Measurements from ENCODE around the gene USP15.
"Not testable (repeated sequence)": the region's sequence is repeated elsewhere in the genome, so short reads cannot be mapped to it uniquely, and the experiment has no call there.

USP15 gene

DNA sequence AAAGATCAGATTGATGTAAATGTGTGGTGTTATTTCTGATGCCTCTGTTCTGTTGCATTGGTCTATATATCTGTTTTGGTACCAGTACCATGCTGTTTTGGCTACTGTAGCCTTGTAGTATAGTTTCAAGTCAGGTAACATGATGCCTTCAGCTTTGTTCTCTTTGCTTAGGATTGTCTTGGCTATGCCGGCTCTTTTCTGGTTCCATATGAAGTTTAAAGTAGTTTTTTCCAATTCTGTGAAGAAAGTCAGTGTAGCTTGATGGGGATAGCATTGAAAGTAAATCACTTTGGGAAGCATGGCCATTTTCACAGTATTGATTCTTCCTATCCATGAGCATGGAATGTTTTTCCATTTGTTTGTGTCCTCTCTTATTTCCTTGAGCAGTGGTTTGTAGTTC lies 105.6 kb downstream of the USP15 start:
- H3K27ac ChIP-seq (ENCODE audit: low read length); H3K9me3 ChIP-seq (ENCODE audit: insufficient read depth, low read depth, low read length); H3K4me3 ChIP-seq (ENCODE audit: low read length); H3K4me1 ChIP-seq (ENCODE audit: insufficient read depth, low read length); H3K36me3 ChIP-seq (ENCODE audit: insufficient read depth, low read depth, low read length); H3K9ac ChIP-seq (ENCODE audit: low read depth, low read length); H3K27me3 ChIP-seq (ENCODE audit: insufficient read depth, low read length): not testable (repeated sequence)

GRCh38 chr12:62368430-62369223 lies 108.4 kb downstream of the USP15 start:
- H3K36me3 ChIP-seq (ENCODE audit: insufficient read depth, low read depth, low read length); H3K9me3 ChIP-seq (ENCODE audit: insufficient read depth, low read depth, low read length); H3K9ac ChIP-seq (ENCODE audit: low read depth, low read length); H3K4me1 ChIP-seq (ENCODE audit: insufficient read depth, low read length); H3K27ac ChIP-seq (ENCODE audit: low read length); H3K4me3 ChIP-seq (ENCODE audit: low read length); H3K27me3 ChIP-seq (ENCODE audit: insufficient read depth, low read length): not testable (repeated sequence)

DNA sequence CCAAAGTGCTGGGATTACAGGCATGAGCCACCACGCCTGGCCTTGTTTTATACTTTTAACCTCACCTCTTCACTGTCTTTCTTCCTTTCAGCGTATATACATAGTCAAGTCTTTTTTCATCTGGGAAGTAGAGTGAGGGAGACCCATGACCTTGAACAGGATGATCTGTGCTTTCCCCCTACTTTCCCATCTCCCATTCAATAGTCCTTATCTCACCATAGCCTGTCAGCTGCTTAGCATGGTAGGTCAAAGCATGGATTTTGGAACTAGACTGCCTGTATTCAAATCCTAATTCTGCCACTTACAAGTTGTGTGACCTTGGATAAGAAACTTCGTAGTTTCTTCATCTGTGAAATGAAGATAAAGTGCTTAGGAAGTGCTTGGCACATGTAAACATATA lies 110.0 kb downstream of the USP15 start:
- Histone ChIP-seq H3K36me3 (ENCODE audit: insufficient read depth, low read depth, low read length) (no peaks in the 10 kb centered on the region), H3K27ac (ENCODE audit: low read length) (no peak overlapping the region), H3K4me1 (ENCODE audit: insufficient read depth, low read length) (no peaks in the 10 kb centered on the region), H3K4me3 (ENCODE audit: low read length) (no peak overlapping the region), H3K27me3 (ENCODE audit: insufficient read depth, low read length) (no peaks in the 10 kb centered on the region), H3K9me3 (ENCODE audit: insufficient read depth, low read depth, low read length) (no peaks in the 10 kb centered on the region), H3K9ac (ENCODE audit: low read depth, low read length) (no peak overlapping the region)

- Histone ChIP-seq H3K36me3 (ENCODE audit: insufficient read depth, low read depth, low read length) (no peaks in the 10 kb centered on the region), H3K4me1 (ENCODE audit: insufficient read depth, low read length) (no peaks in the 10 kb centered on the region), H3K27ac (ENCODE audit: low read length) (no peak overlapping the region), H3K4me3 (ENCODE audit: low read length) (no peak overlapping the region), H3K9ac (ENCODE audit: low read depth, low read length) (no peak overlapping the region), H3K9me3 (ENCODE audit: insufficient read depth, low read depth, low read length) (no peaks in the 10 kb centered on the region), H3K27me3 (ENCODE audit: insufficient read depth, low read length) (no peaks in the 10 kb centered on the region)
Measured at GRCh38 chr12:62371661-62372060, 111.5 kb downstream of the USP15 start.

DNA sequence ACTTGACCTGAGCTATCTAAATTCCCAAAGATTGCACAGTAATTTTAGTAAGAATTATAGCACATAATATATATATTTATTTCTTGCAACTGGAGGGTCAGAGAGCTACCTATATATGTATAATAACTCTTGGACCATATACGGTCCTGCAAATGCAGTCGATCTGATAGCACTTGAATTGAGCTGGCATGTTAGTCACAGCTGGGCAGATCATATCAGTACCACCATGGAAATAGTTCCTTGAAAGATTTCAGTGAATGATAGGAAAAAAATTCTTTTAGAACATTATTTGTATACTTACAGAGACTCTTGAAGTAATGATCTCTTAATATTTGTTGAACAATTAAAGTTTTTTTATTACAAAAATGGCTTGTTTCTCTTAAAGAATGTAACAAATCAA lies 111.9 kb downstream of the USP15 start:
- no peak overlapping the region for H3K4me3 ChIP-seq (ENCODE audit: low read length)
- no peaks in the 10 kb centered on the region for H3K4me1 ChIP-seq (ENCODE audit: insufficient read depth, low read length)
- H3K27me3 ChIP-seq (ENCODE audit: insufficient read depth, low read length): no peaks in the 10 kb centered on the region
- H3K27ac ChIP-seq (ENCODE audit: low read length): no peak overlapping the region
- H3K36me3 ChIP-seq (ENCODE audit: insufficient read depth, low read depth, low read length): no peaks in the 10 kb centered on the region
- H3K9me3 ChIP-seq (ENCODE audit: insufficient read depth, low read depth, low read length): no peaks in the 10 kb centered on the region
- H3K9ac ChIP-seq (ENCODE audit: low read depth, low read length): no peak overlapping the region

DNA sequence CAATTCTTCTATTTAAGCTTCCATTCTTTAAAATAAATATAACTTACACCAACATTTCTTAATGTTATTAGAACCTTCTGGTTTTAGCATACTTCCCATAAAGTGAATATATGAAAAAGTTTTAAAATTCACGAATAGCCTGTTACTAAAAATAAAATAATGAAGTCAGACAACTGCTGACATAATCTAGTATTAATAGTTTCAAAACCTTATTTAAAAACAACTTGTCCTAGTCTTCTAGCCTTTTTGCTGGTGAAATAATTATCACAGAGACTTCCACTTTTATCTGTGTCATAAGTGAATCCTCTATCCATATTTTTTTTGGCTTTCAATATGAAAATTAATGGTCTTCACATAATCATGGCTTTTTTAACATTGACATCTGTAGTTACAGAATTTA lies 112.6 kb downstream of the USP15 start:
- H3K36me3 ChIP-seq (ENCODE audit: insufficient read depth, low read depth, low read length): no peaks in the 10 kb centered on the region
- H3K27ac ChIP-seq (ENCODE audit: low read length): no peak overlapping the region
- no peaks in the 10 kb centered on the region for H3K4me1 ChIP-seq (ENCODE audit: insufficient read depth, low read length)
- H3K27me3 ChIP-seq (ENCODE audit: insufficient read depth, low read length): no peaks in the 10 kb centered on the region
- no peak overlapping the region for H3K9ac ChIP-seq (ENCODE audit: low read depth, low read length)
- no peaks in the 10 kb centered on the region for H3K9me3 ChIP-seq (ENCODE audit: insufficient read depth, low read depth, low read length)
- no peak overlapping the region for H3K4me3 ChIP-seq (ENCODE audit: low read length)

GRCh38 chr12:62375603-62376002 lies 115.4 kb downstream of the USP15 start:
- H3K27me3 ChIP-seq (ENCODE audit: insufficient read depth, low read length): no peaks in the 10 kb centered on the region
- H3K4me1 ChIP-seq (ENCODE audit: insufficient read depth, low read length): no peaks in the 10 kb centered on the region
- no peak overlapping the region for H3K27ac ChIP-seq (ENCODE audit: low read length)
- no peaks in the 10 kb centered on the region for H3K36me3 ChIP-seq (ENCODE audit: insufficient read depth, low read depth, low read length)
- no peak overlapping the region for H3K4me3 ChIP-seq (ENCODE audit: low read length)
- H3K9ac ChIP-seq (ENCODE audit: low read depth, low read length): no peak overlapping the region
- H3K9me3 ChIP-seq (ENCODE audit: insufficient read depth, low read depth, low read length): no peaks in the 10 kb centered on the region

- Histone ChIP-seq H3K9ac (ENCODE audit: low read depth, low read length) (no peak overlapping the region), H3K27me3 (ENCODE audit: insufficient read depth, low read length) (no peaks in the 10 kb centered on the region), H3K36me3 (ENCODE audit: insufficient read depth, low read depth, low read length) (no peaks in the 10 kb centered on the region; the same call in 1 of the 2 replicates), H3K27ac (ENCODE audit: low read length) (no peak overlapping the region), H3K4me1 (ENCODE audit: insufficient read depth, low read length) (no peaks in the 10 kb centered on the region), H3K9me3 (ENCODE audit: insufficient read depth, low read depth, low read length) (no peaks in the 10 kb centered on the region), H3K4me3 (ENCODE audit: low read length) (no peak overlapping the region)
Measured at GRCh38 chr12:62379026-62379722, 119.0 kb downstream of the USP15 start.

DNA sequence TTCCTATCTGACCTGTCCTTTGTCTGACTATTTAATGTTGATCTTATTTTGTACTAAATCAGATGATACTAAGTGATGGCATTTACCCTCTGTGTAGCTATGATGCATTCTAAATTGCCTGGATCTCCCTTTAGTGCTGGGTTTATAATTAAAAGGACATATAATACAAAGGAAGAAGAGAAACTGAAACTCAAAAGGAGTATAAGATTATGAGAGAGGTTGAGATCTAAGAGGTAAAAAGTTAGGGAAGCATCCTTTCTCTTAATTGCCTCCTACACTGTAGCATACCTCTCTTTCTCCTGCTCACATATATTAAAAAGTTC lies 119.5 kb downstream of the USP15 start:
- H3K27me3 ChIP-seq (ENCODE audit: insufficient read depth, low read length): no peaks in the 10 kb centered on the region
- no peaks in the 10 kb centered on the region; the same call in 1 of the 2 replicates for H3K36me3 ChIP-seq (ENCODE audit: insufficient read depth, low read depth, low read length)
- H3K9me3 ChIP-seq (ENCODE audit: insufficient read depth, low read depth, low read length): no peaks in the 10 kb centered on the region
- H3K9ac ChIP-seq (ENCODE audit: low read depth, low read length): no peak overlapping the region
- H3K27ac ChIP-seq (ENCODE audit: low read length): no peak overlapping the region
- H3K4me1 ChIP-seq (ENCODE audit: insufficient read depth, low read length): no peaks in the 10 kb centered on the region
- no peak overlapping the region for H3K4me3 ChIP-seq (ENCODE audit: low read length)

DNA sequence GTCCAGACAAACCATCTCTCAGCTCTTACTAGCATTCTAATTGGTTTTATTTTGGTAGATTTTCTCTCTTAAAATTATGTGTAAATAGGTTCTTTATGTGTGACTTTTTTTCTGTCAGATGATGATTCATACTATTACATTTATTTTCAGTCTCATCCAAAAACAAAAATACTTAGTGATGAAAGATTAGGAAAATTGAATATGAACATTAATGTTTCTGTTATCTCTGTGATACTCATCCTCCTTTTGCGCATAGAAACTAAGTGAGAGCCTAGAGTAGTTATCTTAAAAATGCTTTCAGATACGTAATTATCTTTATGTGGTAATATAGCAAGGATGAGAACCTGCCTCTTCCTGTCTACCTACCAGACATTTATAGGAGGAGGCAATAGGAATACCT lies 122.3 kb downstream of the USP15 start:
- Histone ChIP-seq H3K27me3 (ENCODE audit: insufficient read depth, low read length) (no peaks in the 10 kb centered on the region), H3K9me3 (ENCODE audit: insufficient read depth, low read depth, low read length) (no peaks in the 10 kb centered on the region), H3K36me3 (ENCODE audit: insufficient read depth, low read depth, low read length) (no peaks in the 10 kb centered on the region; the same call in 1 of the 2 replicates), H3K4me3 (ENCODE audit: low read length) (no peak overlapping the region), H3K4me1 (ENCODE audit: insufficient read depth, low read length) (no peaks in the 10 kb centered on the region), H3K9ac (ENCODE audit: low read depth, low read length) (no peak overlapping the region), H3K27ac (ENCODE audit: low read length) (no peak overlapping the region)

DNA sequence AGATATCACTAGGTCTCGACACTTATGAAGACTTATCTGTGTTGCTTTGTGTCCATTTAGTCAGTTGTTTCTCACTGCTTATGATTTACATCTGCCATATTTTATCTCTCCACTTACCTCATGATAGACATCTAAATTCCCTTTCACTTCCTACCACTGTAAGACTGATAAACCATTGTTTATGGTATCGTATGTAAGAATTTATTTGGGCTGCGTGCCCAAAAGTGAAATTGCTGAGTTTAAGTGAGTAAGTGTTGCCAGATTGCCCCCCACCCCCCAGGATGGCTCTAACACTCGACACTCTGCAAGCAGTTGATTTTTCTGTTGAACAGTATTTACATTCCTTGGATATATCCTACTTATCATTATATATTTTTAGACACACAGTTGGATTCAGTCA lies 136.5 kb downstream of the USP15 start:
- no peaks in the 10 kb centered on the region for H3K9me3 ChIP-seq (ENCODE audit: insufficient read depth, low read depth, low read length)
- peaks cover 31% of the 10 kb centered on the region for H3K36me3 ChIP-seq (ENCODE audit: insufficient read depth, low read depth, low read length)
- H3K4me1 ChIP-seq (ENCODE audit: insufficient read depth, low read length): no peaks in the 10 kb centered on the region
- H3K4me3 ChIP-seq (ENCODE audit: low read length): no peak overlapping the region
- no peak overlapping the region for H3K27ac ChIP-seq (ENCODE audit: low read length)
- no peaks in the 10 kb centered on the region for H3K27me3 ChIP-seq (ENCODE audit: insufficient read depth, low read length)
- H3K9ac ChIP-seq (ENCODE audit: low read depth, low read length): no peak overlapping the region

DNA sequence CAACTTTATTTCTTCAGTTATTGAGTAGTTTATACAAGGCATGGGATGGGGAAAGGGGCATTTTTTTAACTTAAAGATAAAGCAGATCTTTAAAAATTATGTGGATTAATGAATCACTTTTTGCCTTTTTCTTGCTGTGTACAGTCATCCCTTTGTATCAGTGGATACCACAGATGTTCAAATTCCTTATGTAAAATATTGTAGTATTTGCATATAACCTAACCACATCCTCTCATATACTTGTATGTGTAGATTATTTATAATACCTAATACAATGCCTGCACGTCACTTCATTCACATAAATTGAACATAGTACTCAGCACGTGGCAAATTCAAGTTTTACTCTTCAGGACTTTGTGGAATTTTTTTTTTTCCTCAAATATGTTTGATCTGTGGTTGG lies 139.9 kb downstream of the USP15 start:
- Histone ChIP-seq H3K27ac (ENCODE audit: low read length) (no peak overlapping the region), H3K9ac (ENCODE audit: low read depth, low read length) (no peak overlapping the region), H3K4me3 (ENCODE audit: low read length) (no peak overlapping the region), H3K36me3 (ENCODE audit: insufficient read depth, low read depth, low read length) (peaks cover 29% of the 10 kb centered on the region), H3K9me3 (ENCODE audit: insufficient read depth, low read depth, low read length) (no peaks in the 10 kb centered on the region), H3K4me1 (ENCODE audit: insufficient read depth, low read length) (no peaks in the 10 kb centered on the region), H3K27me3 (ENCODE audit: insufficient read depth, low read length) (no peaks in the 10 kb centered on the region)

Measured in iPS-20b (cell line).